Right renal pelvis (tissue), 4 donors: ENCODE results near the gene CTAG2. TPM values are rescaled to one million over a fixed set of nuclear protein-coding genes. Genes with fewer than 3 reads are reported as not detected.
"Not testable (repeated sequence)": the region's sequence is repeated elsewhere in the genome, so short reads cannot be mapped to it uniquely, and the experiment has no call there.

Experiments
- DNase-seq, 4 donors: peaks; one replicate each; pipeline ENCODE4 v3.0.0-alpha.2; 2013; ENCODE audit warnings: low read depth in 4 of 4, low spot score in 3 of 4, missing footprints in 1 of 4
- polyA plus RNA-seq, 4 donors: library from polyadenylated mRNA; unstranded; fragments of 120-200 nt; gene quantifications; one replicate each; pipeline ENCODE4 v1.2.1, GENCODE V29; 2013; ENCODE audit not compliant: insufficient read length in 4 of 4

Gene CTAG2
- polyA plus RNA-seq: not detected

DNA sequence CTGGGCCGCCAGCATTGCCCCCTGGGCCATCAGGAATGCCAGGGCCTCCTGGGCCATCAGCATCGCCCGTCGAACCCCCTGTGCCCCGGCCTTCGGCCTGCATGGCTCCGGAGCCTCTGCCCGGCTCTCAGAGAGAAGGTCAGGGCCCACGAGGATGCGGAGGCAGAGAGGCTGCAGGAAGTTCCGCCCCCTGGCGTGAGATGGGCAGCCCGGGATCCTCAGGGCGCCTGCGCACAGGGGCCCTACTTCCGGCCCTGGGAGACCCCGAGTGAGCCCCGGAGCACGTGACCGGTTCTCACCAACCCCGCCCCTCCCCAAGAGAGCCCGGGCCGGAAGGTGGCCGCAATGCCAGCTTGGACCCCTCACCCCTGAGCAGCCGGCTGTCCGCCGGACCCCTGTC lies at the start of gene CTAG2:
TSS of gene CTAG2 (minus strand) at position 167 of the 400 bp plus-strand sequence. CDS start at position 103, 64 bp downstream.
- DNase-seq: not testable (repeated sequence)

DNA sequence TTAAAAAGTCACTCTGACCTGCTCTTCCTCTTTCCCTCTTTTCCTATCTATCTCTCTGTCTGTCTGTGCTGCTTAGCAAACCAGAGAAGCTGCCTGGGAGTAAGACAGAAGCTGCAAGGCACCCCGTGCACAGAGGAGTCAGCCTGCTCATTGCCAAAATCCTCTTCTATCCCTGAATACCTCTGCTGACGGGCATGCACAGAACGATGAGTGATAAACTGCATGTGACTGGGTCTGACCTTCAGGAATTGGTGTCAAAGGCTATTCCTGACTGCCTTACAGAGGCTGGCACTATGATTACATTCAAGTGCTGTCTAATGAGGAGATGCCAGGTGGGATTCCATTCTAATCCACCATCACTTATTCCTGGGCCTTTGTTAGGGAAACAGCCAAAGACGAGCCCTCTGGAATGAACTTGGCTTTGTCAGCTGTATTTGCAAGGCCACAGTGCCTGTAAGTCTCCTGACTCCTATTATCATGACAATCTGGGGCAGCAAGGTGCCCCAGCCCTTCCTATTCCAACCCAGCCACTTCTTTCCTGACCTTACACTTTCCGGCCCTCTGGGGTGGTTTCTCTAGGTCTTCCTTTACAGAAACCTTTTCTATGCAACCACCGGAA lies 45.4 kb upstream of the CTAG2 start:
- no peak for DNase-seq

DNA sequence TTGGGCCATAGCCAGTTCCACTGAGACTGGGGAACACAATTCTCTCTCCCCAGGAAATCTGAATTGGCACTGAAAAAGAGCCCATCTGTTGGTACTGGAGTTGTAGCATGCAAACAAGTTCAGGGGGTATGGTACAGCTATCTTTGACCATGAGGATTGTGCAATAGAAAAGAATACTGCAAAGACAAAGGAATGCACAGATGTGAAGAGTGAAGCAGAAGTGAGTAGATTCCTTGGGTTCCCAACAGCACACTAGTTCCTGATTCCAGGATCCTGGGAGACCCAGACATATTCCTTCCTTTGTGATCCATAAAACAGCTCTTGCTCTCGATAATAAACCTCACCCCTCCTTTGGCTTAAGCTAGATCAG lies 43.3 kb upstream of the CTAG2 start:
- DNase-seq: no peak

DNA sequence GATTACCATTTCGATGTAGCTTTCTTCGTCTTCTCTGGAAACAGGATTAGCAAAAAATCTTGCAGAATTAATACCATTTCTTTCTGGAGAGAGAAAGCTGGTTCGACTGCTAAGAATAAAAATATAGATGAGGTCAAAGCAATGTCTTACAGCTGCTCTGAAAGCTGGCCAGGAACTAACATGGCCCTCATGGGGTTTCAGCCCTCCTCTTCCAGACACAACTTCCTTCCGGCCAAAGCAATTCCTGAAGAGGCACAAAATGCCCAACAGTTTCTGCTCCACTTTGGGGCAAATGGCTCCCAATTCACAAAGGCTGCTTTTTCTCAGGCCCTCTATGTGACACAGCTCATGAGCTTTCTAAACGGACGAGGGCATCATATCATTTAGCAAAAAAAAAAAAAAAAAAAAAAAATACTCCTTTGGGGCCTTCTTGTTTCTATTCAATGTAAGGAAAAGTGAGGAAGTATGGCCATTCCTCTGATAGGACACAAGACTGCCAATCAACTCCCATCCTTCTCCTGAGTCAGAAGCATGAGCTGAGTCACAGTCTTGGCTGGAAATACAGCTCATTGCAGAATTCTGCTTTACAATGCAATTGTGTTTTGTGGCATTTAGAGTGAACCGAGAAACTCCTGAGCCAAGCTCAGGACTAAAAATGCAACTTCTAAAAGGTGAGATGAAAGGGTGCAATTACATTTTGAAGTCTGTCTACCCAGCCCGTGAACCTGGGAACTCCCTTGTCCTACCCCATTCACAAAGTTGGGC lies 42.7 kb upstream of the CTAG2 start:
- DNase-seq: no peak

DNA sequence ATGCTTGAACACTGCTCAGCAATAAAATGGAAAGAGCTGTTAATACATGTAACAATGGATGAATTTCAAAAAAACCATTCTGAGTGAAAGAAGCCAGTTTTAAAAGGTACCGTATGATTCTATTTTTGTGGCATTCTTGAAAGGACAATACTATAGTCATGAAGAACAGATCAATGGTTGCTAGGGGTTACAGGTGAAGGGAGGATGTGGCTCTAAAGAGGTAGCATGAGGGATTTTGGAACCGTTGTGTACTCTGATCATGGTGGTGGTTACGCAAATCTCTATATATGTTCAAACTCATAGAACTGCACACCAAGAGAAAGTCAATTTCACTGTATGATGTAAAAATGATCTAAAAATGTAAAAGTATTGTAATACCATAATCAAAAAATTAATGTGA lies 40.0 kb upstream of the CTAG2 start:
- DNase-seq: no peak

DNA sequence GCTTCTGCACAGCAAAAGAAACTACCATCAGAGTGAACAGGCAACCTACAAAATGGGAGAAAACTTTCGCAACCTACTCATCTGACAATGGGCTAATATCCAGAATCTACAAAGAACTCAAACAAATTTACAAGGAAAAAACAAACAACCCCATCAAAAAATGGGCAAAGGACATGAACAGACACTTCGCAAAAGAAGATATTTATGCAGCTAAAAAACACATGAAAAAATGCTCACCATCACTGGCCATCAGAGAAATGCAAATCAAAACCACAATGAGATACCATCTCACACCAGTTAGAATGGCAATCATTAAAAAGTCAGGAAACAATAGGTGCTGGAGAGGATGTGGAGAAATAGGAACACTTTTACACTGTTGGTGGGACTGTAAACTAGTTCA lies 37.1 kb upstream of the CTAG2 start:
- DNase-seq: not testable (repeated sequence)

DNA sequence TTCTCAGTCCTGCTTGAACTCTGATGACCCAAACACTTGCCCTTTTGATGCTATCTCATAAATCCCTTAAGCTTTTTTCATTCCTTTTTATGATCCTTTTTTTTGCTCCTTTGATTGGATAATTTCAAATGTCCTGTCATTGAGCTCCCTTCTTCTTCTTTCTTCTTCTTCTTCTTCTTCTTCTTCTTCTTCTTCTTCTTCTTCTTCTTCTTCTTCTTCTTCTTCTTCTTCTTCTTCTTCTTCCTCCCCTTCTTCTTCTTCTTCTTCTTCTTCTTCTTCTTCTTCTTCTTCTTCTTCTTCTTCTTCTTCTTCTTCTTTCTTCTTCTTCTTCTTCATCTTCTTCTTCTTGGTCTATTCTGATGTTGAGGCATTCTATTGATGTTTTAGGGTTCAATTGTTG lies 18.7 kb upstream of the CTAG2 start:
- not testable (repeated sequence) for DNase-seq

DNA sequence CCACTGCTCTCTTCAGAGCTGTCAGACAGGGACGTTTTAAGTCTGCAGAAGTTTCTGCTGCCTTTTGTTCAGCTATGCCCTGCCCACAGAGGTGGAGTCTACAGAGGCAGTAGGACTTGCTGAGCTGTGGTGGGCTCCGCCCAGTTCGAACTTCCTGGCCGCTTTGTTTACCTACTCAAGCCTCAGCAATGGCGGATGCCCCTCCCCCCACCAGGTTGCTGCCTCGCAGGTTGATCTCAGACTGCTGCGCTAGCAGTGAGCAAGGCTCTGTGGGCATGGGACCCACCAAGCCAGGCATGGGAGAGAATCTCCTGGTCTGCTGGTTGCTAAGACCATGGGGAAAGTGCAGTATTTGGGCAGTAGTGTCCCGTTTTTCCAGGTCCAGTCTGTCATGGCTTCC lies 17.5 kb upstream of the CTAG2 start:
- not testable (repeated sequence) for DNase-seq

DNA sequence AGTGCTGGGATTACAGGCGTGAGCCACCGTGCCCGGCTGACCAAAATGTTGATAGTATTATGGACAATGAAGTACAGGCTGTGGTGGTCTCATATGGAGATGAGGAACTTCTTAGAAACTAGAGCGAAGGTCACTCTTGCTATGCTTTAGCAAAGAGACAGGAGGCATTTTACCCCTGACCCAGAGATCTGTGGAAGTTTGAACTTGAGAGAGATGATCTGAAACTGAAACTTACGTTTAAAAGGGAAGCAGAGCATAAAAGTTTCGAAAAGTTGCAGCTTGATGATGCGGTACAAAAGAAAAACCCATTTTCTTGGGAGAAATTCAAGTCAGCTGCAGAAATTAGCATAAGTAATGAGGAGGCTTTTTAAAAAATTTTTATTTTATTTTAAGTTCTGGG lies 8.5 kb upstream of the CTAG2 start:
- DNase-seq: no peak

DNA sequence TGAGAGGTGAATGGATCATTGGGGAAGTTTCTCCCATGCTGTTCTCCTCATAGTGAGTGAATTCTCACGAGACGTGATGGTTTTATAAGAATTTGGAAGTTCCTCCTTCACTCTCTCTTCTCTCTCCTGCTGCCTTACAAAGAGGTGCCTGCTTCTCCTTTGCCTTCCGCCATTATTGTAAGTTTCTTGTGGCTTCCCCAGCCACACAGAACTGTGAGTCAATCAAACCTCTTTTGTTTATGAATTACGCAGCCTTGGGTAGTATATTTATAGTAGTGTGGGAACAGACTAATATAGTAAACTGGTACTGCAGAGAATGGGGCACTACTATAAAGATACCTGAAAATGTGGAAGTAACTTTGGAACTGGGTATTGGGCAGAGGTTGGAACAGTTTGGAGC lies 7.8 kb upstream of the CTAG2 start:
- no peak for DNase-seq

DNA sequence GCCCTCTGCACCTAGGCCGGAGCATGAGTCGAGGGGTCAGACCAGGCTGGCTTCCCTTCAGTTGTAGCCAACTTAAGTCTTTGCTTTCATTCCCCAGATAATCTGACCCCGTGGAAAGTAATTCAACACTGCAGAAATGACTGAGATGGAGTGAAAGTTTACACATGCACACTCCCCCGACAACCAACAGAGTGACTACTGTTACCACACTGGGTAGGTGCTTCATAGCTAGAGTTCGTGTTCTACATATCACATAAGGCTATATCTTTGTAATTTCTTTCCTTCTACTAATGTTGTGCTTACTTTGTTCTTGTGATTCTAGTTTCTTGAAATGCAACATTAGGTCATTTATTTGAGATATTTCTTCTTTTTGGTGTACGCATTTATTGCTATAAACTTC lies 7.2 kb upstream of the CTAG2 start:
- DNase-seq: no peak

DNA sequence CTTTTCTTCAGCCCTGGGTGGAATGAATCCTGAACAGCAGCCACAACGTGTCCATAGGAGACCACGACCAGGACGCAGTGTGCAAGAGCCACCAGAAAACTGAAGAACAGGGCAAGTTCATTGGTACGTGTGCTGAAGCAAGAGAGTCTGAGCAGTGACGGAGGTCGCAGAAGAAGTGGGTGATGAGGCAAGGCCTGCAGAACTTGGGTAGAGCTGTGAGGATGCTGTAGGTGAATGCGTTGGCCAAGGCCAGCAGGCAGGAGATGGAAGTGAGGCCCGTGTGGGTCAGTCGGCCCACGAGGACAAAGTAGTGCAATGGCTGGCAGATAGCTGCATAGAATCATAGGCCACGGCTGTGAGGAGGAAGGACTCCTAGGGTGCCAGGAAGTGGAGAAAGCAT lies 5.6 kb upstream of the CTAG2 start:
- no peak for DNase-seq

DNA sequence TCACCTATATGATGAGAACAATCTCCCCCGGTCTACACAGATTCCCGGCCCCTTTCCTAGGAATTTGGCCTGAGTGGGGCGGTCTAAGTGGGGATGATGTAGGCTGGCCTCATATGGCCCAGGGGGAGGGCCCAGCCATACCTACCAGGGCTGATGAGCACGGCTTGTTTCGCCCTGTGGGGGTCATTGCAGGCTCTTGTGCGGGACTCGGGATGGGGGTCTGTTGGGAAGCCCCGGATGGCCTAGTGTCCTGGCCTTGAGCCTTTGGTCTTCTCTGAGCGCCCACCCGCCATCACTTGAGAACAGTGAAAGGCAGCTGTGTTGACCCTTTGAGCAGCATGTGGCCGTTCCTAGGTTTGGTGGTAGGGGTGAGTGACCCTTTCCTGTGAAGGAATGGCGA lies 4.8 kb upstream of the CTAG2 start:
- no peak for DNase-seq

DNA sequence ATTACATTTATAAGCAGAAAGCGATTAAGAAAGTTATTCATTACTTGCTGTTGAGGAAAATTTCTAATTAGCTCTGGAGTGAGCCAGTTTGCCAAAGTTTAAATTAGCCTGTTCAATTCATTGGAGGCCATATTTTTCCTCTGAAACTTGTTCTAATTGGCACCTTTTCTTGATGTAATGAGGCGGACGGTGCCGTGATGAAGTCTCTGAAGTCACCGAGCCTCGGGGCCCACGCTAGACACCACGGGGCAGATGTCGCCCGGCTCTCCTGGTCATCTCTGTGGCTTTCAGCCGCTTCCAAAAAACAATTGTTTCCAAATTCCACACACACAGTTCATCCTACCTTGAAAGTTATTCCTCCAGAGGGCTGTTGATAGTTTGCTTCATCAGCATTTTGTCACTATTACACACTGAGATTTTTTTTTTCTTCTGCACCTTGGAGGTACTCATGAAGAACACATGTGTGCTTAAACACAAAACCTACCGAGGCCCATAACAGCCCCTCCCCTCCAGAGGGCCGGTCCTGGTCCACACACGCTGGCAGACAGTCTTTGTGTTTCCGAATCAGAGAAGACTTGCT lies 3.9 kb upstream of the CTAG2 start:
- no peak for DNase-seq

DNA sequence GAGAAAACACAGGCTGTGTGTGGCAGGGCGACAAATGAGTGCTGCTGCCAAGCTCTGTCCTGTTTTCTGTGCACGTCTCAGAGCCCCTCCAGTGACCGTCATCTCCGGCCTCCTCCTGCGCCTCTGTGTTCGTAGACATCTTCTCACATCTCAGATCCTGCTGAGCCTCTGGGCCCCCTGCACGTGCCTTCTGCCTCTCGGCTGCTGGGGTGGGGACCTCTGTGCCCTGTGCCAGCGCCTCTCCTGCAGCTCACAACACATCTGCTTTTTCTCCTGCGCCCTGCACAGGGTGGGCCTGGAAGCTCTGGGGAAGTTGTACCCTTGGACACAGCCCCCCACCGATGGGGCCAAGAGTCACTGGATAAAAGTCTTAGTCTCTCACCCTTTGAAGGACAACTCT lies 2.4 kb upstream of the CTAG2 start:
- no peak for DNase-seq

DNA sequence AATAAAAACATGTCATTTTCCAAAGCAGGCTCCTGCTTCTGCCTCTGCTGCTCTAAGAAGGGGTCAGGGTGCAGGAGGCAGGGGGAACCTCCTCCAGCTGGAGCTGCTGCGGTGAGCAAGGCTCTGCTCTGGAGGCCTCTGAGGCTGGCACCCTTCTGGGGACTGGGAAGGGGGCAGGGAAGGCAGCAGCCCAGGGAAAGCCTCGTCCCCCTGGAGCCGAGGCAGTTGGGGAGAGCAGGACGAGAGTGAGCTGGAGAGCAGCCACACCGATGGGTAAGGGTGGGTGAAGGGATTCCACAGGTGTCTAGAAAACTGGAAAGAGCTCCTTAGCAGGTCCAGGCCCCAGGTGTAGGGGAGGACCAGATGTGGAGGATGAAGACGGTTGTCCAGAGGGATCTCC lies 2.0 kb upstream of the CTAG2 start:
- no peak for DNase-seq

DNA sequence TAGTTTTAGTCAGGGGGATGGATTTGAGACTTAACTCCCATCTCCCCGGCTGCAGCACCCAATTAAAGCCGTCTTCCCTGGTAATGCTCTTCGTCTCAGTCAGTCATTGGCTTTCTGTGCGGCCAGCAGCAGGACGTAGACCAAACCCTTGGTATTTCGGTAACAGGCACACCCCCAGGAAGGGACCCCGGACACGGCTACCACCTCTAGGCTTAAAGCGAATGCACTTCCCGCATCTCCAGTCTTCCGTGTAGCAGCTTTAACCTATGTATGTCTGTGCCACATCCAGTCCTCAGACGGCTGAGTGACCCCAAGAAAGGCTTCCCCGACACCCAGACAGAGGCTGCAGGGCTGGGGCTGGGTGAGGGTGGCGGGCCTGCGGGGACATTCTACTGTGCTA lies 1.5 kb upstream of the CTAG2 start:
- no peak for DNase-seq

DNA sequence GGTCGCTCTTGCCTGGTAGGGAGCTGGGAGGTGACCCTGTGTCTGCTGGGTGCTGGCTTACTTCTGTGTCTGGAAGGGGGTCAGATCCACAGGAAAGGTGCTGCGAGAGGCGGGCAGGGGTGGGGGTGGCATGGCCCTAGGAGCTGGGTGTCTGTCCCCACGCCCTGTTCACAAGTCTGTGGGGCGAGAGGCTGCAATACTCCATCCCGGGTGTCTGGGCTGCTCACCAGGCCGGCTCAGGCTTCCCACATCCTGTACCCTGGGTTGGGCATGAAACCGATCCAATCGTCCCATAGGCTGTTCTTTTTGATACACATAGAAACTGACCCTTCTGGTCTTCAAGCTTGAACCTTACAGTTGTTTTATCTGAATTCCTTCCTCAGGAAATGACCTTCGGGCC lies 993 bp upstream of the CTAG2 start:
- no peak for DNase-seq

DNA sequence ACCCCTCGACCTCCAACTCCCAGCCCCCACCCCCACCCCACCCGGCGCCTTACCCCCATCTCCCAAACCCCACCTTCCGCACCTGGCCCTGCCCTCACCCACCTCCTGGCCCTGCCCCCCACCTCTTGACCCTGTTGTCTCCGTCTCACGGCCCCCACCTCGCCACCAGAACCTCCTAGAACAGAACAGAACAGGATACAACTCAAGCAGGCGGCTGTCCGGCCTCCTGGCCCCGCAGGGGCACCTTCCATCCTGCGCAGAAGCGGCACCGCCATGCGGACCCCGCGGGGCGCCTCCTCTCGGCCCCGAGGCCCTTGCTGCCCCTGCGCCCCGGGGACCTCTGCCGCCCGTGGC lies 354 bp downstream of the CTAG2 start:
- no peak for DNase-seq

DNA sequence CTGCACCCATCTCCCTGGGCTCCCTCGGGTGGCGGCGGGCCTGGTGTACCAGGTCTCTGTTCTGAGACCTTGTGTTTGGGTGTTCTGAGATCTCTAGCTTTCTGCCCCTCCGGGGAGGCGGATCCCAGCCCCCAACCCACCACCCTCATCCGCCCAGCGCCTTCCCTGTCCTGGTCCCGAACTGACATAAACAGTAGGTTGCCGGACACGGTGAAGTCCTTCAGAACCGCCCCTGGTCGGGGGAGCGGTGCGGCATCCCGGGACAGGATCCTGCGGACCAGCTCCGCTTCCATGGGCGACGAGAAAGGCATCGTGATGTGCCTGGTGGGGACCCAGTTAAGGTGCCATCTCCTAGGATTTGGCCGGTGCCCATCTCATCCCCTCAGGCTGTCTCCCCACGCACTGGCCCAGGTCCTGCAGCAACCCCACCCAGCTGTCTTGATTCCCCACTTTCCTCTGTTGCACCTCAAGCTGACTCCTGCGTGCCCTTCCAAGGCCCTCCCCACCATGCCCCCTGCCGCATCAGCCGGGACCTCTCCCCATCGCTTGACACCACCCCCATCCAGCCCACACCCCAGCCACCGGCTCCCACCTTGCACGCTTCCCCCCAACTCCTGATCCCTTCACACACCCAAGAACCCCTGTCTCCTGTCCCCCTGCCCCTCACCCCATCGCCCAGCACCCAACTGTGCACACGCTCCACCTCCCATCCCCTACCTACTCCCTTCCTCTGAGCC lies 900 bp downstream of the CTAG2 start:
- no peak for DNase-seq

DNA sequence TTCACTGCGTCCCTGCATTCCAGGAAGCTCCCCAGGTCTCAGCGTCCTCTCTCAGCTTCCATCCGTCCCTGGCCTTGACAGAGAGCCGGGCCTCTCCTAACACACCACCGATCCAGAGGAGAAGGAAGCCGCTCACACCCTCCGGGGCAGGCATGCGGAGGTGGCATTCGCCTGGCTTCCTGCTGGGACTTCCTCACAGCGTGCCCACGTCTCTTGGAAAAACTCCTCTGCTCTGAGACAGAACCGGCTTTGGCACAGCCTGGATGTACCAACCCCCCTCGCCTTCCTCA lies 3.2 kb downstream of the CTAG2 start:
- no peak for DNase-seq
